HAP-1 (cell line): ENCODE data around the gene CNOT2.
"Not testable (repeated sequence)": the region's sequence is repeated elsewhere in the genome, so short reads cannot be mapped to it uniquely, and the experiment has no call there.

Experiments used
- DNase-seq, 2 experiments: peaks; one replicate each; pipeline ENCODE4 v3.0.0-alpha.2; 2016 to 2020; ENCODE audit warnings: low spot score in 2 of 2
- H3K27me3 ChIP-seq: fragments of 250-450 bp; sonication (Bioruptor Pico); 2 replicates; pipeline ENCODE4 v1.5.1; 2020; ENCODE audit warnings: low read depth, mild to moderate bottlenecking, moderate library complexity
- H3K36me3 ChIP-seq: fragments of 250-450 bp; sonication (Bioruptor Pico); replicated peaks from 2 replicates; pipeline ENCODE4 v1.5.1; 2020; ENCODE audit warnings: mild to moderate bottlenecking
- H3K4me1 ChIP-seq: fragments of 250-450 bp; sonication (Bioruptor Pico); 2 replicates; pipeline ENCODE4 v1.5.1; 2020; ENCODE audit warnings: mild to moderate bottlenecking
- H3K4me3 ChIP-seq: fragments of 250-450 bp; sonication (Bioruptor Pico); 2 replicates; pipeline ENCODE4 v1.5.1; 2020; ENCODE audit warnings: mild to moderate bottlenecking, moderate library complexity
- H3K9me3 ChIP-seq: fragments of 250-450 bp; sonication (Bioruptor Pico); 2 replicates; pipeline ENCODE4 v1.5.1; 2020; ENCODE audit warnings: mild to moderate bottlenecking, moderate library complexity
- in situ Hi-C: fragments of 300-500 bp; cut with MboI; formaldehyde crosslinking; loops from 3 replicates; pipeline ENCODE4 v1.14.3; 2020; ENCODE audit warnings: low sequenced_read_pairs, inconsistent platforms, mixed read lengths

CNOT2 gene

DNA sequence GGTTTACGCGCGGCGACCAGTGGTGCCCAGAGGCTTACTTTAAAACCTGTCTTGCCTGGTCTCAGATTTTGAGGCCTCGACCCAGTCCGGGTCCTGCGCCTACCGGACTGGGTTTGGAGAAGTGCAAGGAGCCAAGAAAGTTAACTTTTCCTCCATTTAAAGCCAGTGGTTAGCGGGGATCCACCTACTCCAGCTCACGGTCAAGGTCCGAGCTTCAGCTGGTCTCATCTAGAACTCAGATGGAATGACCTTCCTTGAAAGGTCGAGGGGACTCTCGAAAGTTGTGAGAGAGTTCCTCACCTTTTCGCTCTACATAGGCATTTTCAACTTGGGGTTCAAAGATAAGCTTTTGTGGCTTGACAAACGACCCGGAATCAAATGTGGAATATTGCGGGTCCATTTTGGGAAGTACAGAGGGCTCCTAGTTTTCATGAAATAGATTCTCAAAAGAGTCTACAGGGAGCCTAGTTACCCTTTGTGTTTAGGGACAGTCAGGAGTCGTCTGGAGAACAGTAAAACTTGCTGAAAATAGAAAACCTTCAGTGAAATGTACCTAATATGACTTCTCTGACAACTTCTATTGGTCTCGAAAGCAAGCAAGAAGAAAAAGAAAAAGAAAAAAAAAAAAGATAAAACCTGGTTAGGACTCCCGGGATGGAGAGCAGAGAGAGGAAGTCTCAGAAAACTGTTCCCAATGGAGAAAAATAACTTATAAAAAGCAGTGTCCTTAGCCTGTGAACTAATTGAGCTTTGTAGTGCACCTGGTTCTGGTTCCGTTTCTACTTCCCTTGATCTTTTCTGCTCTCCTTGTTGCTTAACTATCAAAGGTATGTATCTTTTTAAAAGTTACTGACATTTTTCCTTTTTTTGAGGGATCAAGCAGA lies 124.3 kb downstream of the CNOT2 start:
- no peaks in the 10 kb centered on the region for H3K36me3 ChIP-seq
- in situ Hi-C loops, result no loop called here
- H3K9me3 ChIP-seq, result no peaks in the 10 kb centered on the region
- H3K27me3 ChIP-seq, result no peaks in the 10 kb centered on the region; the same call in 1 of the 2 replicates
- H3K4me1 ChIP-seq, result peaks cover 11% of the 10 kb centered on the region
- peak in 1 of 2 experiments; percentile 12 for DNase-seq
- H3K4me3 ChIP-seq, result peak overlapping the region; percentile 70

DNA sequence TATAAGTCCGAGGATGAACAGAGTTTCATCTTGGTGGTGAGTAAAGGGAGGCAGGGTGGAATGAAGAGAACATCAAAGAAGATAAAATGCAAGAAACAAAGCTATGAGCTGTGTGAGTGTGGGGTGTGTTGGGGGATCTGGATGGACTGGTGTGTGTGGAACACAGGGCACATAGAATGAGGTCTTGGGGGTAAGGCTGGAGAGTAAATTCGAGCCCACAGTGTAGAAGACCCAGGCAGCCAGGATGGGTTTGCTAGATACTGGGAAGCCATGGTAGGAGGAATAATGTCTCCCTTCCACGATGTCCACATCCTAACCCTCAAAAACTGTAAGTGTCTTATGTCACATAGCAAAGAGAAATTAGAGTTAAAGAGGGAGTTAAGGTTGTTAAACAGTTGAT lies 129.6 kb downstream of the CNOT2 start:
- DNase-seq, result no peak
- in situ Hi-C loops, result no loop called here
- no peak overlapping the region for H3K4me3 ChIP-seq
- no peaks in the 10 kb centered on the region for H3K36me3 ChIP-seq
- peaks cover 6% of the 10 kb centered on the region; the same call in 1 of the 2 replicates for H3K4me1 ChIP-seq
- H3K27me3 ChIP-seq, result no peaks in the 10 kb centered on the region
- H3K9me3 ChIP-seq, result no peaks in the 10 kb centered on the region

DNA sequence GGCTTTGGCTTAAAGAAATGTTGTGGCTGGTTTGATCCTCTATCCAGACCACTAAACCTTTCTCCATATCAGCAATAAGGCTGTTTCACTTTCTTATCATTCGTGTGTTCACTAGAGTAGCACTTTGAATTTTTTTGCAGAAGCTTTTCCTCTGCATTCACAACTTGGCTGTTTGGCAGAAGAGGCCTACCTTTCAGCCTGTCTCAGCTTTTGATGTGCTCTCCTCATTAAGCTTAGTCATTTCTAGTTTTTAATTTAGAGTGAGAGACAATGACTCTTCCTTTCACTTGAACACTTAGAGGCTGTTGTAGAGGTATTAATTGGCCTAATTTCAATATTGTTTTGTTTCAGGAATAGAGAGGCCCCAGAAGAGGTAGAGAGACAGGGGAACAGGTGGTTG lies 136.6 kb downstream of the CNOT2 start:
- in situ Hi-C loops, result no loop called here
- Histone ChIP-seq H3K4me1 (peaks cover 19% of the 10 kb centered on the region), H3K36me3 (no peaks in the 10 kb centered on the region), H3K9me3 (peaks cover 7% of the 10 kb centered on the region; the same call in 1 of the 2 replicates), H3K4me3 (no peak overlapping the region), H3K27me3 (no peaks in the 10 kb centered on the region)
- no peak for DNase-seq

DNA sequence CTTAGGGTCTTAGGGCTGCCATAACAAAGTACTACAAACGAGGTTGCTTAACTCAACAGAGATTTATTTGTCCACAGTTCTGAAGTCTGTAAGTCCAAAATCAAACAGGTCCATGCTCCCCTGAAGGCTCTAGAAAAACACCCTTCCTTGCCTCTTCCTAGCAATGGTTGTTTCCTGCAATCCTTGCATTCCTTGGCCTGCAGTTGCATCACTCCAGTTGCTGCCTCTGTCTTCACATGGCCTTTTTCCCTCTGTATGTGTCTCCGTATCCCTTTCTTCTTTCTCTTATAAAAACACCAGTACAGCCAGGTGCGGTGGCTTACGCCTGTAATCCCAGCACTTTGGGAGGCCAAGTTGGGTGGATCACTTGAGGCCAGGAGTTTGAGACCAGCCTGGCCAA lies 140.3 kb downstream of the CNOT2 start:
- Histone ChIP-seq H3K9me3 (peaks cover 4% of the 10 kb centered on the region; the same call in 1 of the 2 replicates), H3K4me3 (no peak overlapping the region), H3K36me3 (no peaks in the 10 kb centered on the region), H3K27me3 (no peaks in the 10 kb centered on the region), H3K4me1 (peaks cover 19% of the 10 kb centered on the region)
- DNase-seq, result peak in 1 of 2 experiments; percentile 9
- in situ Hi-C loops, result no loop called here

DNA sequence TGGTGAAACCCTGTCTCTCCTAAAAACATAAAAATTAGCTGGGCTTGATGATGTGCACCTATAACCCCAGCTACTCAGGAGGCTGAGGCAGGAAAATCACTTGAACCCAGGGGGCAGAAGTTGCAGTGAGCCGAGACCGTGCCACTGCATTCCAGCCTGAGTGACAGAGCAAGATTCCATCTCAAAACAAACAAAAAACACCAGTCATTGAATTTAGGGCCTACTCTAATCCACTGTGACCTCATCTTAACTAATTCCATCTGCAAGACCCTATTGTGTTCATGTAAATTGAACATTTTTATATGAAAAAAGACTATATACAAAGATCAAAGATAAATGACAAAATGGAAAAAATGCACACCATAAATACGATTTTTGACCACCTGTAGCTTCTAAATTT lies 140.7 kb downstream of the CNOT2 start:
- Histone ChIP-seq H3K4me3 (no peak overlapping the region), H3K27me3 (no peaks in the 10 kb centered on the region), H3K36me3 (no peaks in the 10 kb centered on the region), H3K9me3 (0 out of 2 replicates have a peak, but pooled peaks cover 2% of the 10 kb centered on the region), H3K4me1 (peaks cover 19% of the 10 kb centered on the region)
- in situ Hi-C loops, result no loop called here
- peak; percentile 47 to 80 for DNase-seq

DNA sequence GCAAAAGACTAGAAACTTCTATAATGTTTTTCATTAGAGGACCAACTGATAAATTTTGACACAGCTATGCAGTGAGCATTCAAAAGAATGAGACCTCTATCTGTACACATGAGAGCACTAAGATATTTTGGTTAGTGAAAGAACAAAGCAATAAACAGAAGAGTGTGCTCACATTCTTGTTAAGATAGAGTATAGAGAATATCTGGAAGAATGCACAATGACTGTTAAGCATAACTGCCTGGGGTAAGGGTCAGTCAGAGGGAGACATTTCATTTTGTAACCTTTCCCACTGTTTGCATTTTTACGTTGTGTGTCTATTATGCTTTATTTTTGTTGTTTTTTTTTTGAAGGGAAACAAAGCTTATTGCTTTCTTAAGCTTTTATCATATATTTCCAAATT lies 143.5 kb downstream of the CNOT2 start:
- Histone ChIP-seq H3K36me3 (no peaks in the 10 kb centered on the region), H3K27me3 (no peaks in the 10 kb centered on the region), H3K4me3 (no peak overlapping the region), H3K9me3 (no peaks in the 10 kb centered on the region), H3K4me1 (peaks cover 19% of the 10 kb centered on the region)
- in situ Hi-C loops, result no loop called here
- no peak for DNase-seq

DNA sequence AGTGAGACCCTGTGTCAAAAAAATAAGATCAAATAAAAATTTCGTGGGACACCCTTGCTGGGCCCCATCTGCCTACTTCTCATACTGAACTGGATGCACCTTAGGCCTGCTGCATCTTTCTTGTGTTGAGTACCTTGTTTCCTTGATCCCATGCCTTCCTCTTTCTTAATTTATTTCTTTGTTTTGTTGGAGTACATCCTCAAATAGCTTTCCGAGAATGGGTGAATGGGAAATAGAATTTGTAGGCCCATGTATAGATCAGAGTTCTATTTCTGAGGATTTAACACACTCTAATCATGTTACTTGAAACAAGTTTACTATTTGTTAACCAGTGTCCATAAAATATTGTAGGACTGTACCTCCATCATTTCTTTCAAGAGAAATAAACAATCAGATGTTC lies 146.4 kb downstream of the CNOT2 start:
- Histone ChIP-seq H3K9me3 (no peaks in the 10 kb centered on the region), H3K27me3 (no peaks in the 10 kb centered on the region), H3K4me3 (no peak overlapping the region), H3K36me3 (no peaks in the 10 kb centered on the region), H3K4me1 (no peaks in the 10 kb centered on the region)
- in situ Hi-C loops, result no loop called here
- DNase-seq, result no peak

DNA sequence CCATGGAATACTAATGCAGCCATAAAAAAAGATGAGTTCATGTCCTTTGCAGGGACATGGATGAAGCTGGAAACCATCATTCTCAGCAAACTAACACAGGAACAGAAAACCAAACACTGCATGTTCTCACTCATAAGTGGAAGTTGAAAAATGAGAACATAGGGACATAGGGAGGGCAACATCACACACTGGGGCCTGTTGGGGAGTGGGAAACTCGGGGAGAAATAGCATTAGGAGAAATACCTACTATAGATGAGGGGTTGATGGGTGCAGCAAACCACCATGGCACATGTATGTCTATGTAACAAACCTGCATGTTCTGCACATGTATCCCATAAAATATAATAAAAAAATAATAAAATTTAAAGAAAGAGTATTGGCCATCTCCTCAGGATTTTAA lies 149.4 kb downstream of the CNOT2 start:
- H3K36me3 ChIP-seq, DNase-seq, H3K4me3 ChIP-seq, H3K4me1 ChIP-seq, H3K9me3 ChIP-seq, in situ Hi-C loops, H3K27me3 ChIP-seq: not testable (repeated sequence)

DNA sequence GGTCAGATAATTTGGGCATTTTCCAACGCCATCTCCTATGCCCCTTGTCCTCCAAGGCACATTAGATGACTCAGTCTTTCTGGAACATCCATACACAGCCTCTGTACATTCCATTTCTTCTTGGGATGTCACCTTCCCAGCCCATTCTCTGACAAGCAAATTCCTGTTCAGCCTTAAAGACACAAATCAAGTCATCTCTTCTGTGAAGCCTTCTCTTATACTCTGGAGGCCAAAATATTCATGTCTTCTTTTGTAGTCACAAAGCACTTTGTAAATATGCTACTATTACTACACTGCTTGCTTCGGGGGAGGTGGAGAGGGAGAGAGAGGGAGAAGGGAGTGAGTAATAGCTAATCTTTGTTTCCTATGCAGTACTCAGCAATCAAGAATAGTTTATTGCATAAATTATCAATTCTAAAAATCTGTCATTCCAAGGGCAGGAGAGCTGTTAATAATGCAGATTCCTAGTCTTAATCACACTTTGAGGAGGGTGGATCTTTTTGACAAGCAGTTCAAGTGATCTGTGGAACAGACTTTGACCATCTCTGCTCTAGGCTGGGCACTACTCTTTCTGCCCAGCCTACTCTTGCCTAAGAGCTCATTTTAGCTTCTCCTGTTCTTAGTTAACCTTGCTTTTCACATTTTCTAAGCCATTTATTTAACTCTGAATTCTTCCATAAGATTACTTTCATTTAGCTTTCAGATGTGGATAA lies 150.7 kb downstream of the CNOT2 start:
- no peaks in the 10 kb centered on the region for H3K9me3 ChIP-seq
- DNase-seq, result no peak
- H3K4me3 ChIP-seq, result no peak overlapping the region
- H3K4me1 ChIP-seq, result no peaks in the 10 kb centered on the region
- no peaks in the 10 kb centered on the region for H3K36me3 ChIP-seq
- in situ Hi-C loops, result no loop called here
- no peaks in the 10 kb centered on the region for H3K27me3 ChIP-seq

DNA sequence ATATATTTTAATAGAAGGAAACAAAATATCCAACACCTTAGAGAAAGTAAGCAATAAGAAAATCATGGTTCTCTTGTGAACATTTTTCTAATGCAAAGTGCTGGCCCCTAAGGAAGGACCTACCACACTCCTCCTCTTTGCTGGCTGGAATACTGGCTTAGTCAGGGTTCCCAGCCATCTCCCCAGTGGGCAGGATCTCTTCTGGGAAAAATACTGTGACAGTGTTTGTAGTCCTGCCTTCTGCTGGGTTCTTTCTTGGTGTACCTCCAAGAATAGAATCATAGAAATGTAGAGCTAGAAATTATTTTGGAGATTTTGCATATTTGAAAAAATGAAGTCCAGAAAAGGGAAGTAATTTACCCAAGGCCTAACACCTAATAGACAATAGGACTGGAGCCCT lies 154.8 kb downstream of the CNOT2 start:
- DNase-seq, result no peak
- H3K4me3 ChIP-seq, result no peak overlapping the region

DNA sequence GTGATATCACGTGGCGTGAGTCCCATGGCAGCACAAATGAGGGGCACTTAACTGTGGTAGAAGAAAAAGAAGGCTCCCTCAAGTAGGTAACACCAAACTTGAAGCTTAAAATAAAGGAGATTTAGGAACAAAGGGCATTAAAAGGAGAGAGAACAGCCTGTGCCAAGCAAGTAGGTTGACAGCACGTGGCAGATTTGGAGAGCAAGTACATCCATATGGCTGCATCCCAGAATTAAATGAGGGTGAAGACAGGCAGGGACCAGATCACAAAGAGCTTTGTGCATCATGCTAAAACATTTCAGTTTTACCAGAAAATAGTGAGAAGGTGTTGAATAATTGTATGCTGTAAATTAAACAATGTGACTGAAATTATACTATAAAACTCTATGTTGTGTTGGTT lies 155.6 kb downstream of the CNOT2 start:
- Histone ChIP-seq H3K27me3 (no peaks in the 10 kb centered on the region), H3K4me1 (peaks cover 6% of the 10 kb centered on the region), H3K9me3 (no peaks in the 10 kb centered on the region), H3K4me3 (no peak overlapping the region), H3K36me3 (no peaks in the 10 kb centered on the region; the same call in 1 of the 2 replicates)
- DNase-seq, result no peak
- in situ Hi-C loops, result no loop called here

More for the DNA sequence above, 154.8 kb downstream of the CNOT2 start:
- Histone ChIP-seq H3K27me3 (no peaks in the 10 kb centered on the region), H3K9me3 (no peaks in the 10 kb centered on the region), H3K4me1 (no peaks in the 10 kb centered on the region), H3K36me3 (no peaks in the 10 kb centered on the region; the same call in 1 of the 2 replicates)
- in situ Hi-C loops, result no loop called here

DNA sequence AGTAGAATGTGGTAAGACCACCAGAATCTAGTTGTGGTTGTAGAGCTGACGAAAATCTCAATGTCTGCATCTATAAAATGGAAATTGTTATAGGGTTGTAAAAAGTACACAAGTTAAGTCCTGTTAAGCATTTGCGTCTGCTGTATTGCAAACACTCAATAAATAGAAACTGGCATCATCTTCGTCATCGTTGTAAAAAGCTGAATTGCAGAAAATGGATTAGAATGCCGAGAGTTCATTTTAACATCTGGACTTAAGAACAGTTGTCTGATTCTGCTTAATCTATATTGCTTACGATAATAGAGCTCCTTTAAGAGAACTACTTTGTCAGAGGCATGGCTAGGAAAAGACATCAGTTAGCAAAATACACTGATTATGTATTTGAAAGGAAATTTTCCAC lies 156.1 kb downstream of the CNOT2 start:
- no peak for DNase-seq
- Histone ChIP-seq H3K36me3 (no peaks in the 10 kb centered on the region; the same call in 1 of the 2 replicates), H3K27me3 (no peaks in the 10 kb centered on the region), H3K4me1 (peaks cover 8% of the 10 kb centered on the region), H3K4me3 (no peak overlapping the region), H3K9me3 (no peaks in the 10 kb centered on the region)
- in situ Hi-C loops, result no loop called here

DNA sequence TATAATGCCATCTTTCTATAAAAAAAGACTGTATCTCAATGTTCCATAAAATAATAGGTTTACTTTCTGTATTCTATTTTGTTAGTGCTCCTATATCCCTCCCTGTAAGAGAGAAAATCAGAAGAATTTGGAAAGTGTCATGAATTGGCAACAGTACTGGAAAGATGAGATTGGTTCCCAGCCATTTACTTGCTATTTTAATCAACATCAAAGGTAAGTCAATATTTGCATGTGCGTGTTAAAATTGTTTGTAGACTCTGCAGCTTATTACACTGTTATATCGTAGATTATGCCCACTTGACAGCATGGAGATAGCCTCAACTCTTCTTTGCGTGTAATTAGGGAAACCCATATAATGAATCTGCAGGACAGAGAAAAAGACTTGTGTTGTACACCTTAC lies 156.9 kb downstream of the CNOT2 start:
- Histone ChIP-seq H3K27me3 (no peaks in the 10 kb centered on the region), H3K4me3 (no peak overlapping the region), H3K4me1 (peaks cover 13% of the 10 kb centered on the region), H3K9me3 (no peaks in the 10 kb centered on the region), H3K36me3 (no peaks in the 10 kb centered on the region; the same call in 1 of the 2 replicates)
- no peak for DNase-seq
- in situ Hi-C loops, result no loop called here

DNA sequence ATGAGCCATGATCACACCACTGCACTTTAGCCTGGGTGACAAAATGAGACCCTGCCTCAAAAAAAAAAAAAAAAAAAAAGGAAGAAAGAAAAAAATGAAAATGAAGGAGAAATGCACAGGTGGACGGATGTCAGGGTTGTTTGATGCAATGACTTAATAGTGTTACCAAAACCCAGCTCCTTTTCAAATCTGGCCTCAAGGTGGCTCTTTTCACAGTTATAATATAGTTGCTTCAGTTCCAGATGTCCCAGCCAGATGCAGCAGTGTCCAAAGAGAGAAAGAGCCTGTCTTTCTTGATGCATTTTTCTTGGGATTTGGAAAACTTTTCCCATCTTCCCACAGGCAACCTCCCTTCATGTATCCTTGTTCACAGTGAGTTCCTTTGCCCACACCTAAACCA lies 159.4 kb downstream of the CNOT2 start:
- H3K4me1 ChIP-seq, result peaks cover 13% of the 10 kb centered on the region
- DNase-seq, result no peak
- in situ Hi-C loops, result no loop called here
- H3K36me3 ChIP-seq, result no peaks in the 10 kb centered on the region; the same call in 1 of the 2 replicates
- H3K9me3 ChIP-seq, result no peaks in the 10 kb centered on the region
- H3K4me3 ChIP-seq, result no peak overlapping the region
- no peaks in the 10 kb centered on the region for H3K27me3 ChIP-seq
